Liver (tissue), 9 donors: Measurements from ENCODE around the gene PDZD2. TPM values are rescaled to one million over a fixed set of nuclear protein-coding genes. Genes with fewer than 3 reads are reported as not detected.

Source experiments
- DNase-seq: peaks from one replicate; pipeline ENCODE4 v3.0.0-alpha.2; 2017; ENCODE audit warnings: low spot score
- H3K27ac ChIP-seq, 2 donors: one replicate each; pipeline ENCODE4 v1.7.0; 2013; ENCODE audit warnings: inconsistent platforms in 2 of 2, low read length in 2 of 2, control low read depth in 1 of 2, low read depth in 1 of 2, mild to moderate bottlenecking in 1 of 2
- H3K27me3 ChIP-seq, 4 donors: one replicate each; pipeline versions ENCODE4 v1.6.1 to v1.7.0; 2013; ENCODE audit warnings: low read length in 3 of 4, inconsistent platforms in 1 of 4, mild to moderate bottlenecking in 1 of 4, moderate library complexity in 1 of 4; ENCODE audit not compliant: control insufficient read depth in 4 of 4, insufficient read depth in 4 of 4
- H3K36me3 ChIP-seq, 4 donors: one replicate each; pipeline versions ENCODE4 v1.6.1 to v1.7.0; 2013; ENCODE audit warnings: low read length in 3 of 4, mild to moderate bottlenecking in 3 of 4, low read depth in 1 of 4, moderate library complexity in 1 of 4; ENCODE audit not compliant: control insufficient read depth in 4 of 4, insufficient read depth in 3 of 4
- H3K4me1 ChIP-seq, 4 donors: one replicate each; pipeline versions ENCODE4 v1.6.1 to v1.7.0; 2013; ENCODE audit warnings: low read length in 3 of 4, mild to moderate bottlenecking in 3 of 4, moderate library complexity in 1 of 4; ENCODE audit not compliant: control insufficient read depth in 4 of 4, insufficient read depth in 4 of 4
- H3K4me3 ChIP-seq, 3 donors: one replicate each; pipeline versions ENCODE4 v1.6.1 to v1.7.0; 2013; ENCODE audit warnings: low read length in 3 of 3, control low read depth in 1 of 3, low read depth in 1 of 3, mild to moderate bottlenecking in 1 of 3
- H3K9ac ChIP-seq, 2 donors: one replicate each; pipeline ENCODE4 v1.7.0; 2013; ENCODE audit warnings: low read length in 2 of 2, mild to moderate bottlenecking in 2 of 2, moderate library complexity in 2 of 2, control low read depth in 1 of 2, low read depth in 1 of 2
- H3K9me3 ChIP-seq, 4 donors: one replicate each; pipeline versions ENCODE4 v1.6.1 to v1.7.0; 2013; ENCODE audit warnings: low read length in 3 of 4; ENCODE audit not compliant: control insufficient read depth in 4 of 4
- ATF3 ChIP-seq: IDR thresholded peaks from 2 replicates; pipeline ENCODE4 v1.6.1; 2016; ENCODE audit warnings: antibody characterized with exemption
- CTCF ChIP-seq: fragments of 150-350 bp; IDR thresholded peaks from 2 replicates; pipeline ENCODE4 v1.5.1; 2017; ENCODE audit warnings: improper control_type of control experiment, low read depth, low read length; ENCODE audit not compliant: missing input control
- EGR1 ChIP-seq, 2 donors: IDR thresholded peaks; 2 replicates each; pipeline ENCODE4 v1.6.1; 2016 to 2018; ENCODE audit warnings: antibody characterized with exemption in 2 of 2, low read depth in 2 of 2
- FOXA1 ChIP-seq: IDR thresholded peaks from 2 replicates; pipeline ENCODE4 v1.6.1; 2016; ENCODE audit warnings: antibody characterized with exemption
- FOXA2 ChIP-seq: IDR thresholded peaks from 2 replicates; pipeline ENCODE4 v1.6.1; 2016; ENCODE audit warnings: antibody characterized with exemption
- GABPA ChIP-seq, 2 donors: IDR thresholded peaks in 1 of 2; conservative IDR thresholded peaks in 1 of 2; 2 replicates each; pipeline ENCODE4 v1.6.1; 2016; ENCODE audit warnings: antibody characterized with exemption in 2 of 2, mild to moderate bottlenecking in 1 of 2, moderate library complexity in 1 of 2
- HNF4A ChIP-seq, 2 donors: conservative IDR thresholded peaks; 2 replicates each; pipeline ENCODE4 v1.6.1; 2016; ENCODE audit warnings: antibody characterized with exemption in 2 of 2, mild to moderate bottlenecking in 2 of 2
- HNF4G ChIP-seq: IDR thresholded peaks from 2 replicates; pipeline ENCODE4 v1.6.1; 2016; ENCODE audit warnings: antibody characterized with exemption
- JUND ChIP-seq, 2 donors: IDR thresholded peaks; 2 replicates each; pipeline ENCODE4 v1.6.1; 2016; ENCODE audit warnings: antibody characterized with exemption in 2 of 2
- MAX ChIP-seq: IDR thresholded peaks from 2 replicates; pipeline ENCODE4 v1.6.1; 2016; ENCODE audit warnings: antibody characterized with exemption
- NR2F2 ChIP-seq: IDR thresholded peaks from 2 replicates; pipeline ENCODE4 v1.6.1; 2016; ENCODE audit warnings: antibody characterized with exemption
- RAD21 ChIP-seq, 2 donors: IDR thresholded peaks; 2 replicates each; pipeline ENCODE4 v1.6.1; 2016; ENCODE audit warnings: antibody characterized with exemption in 2 of 2, mild to moderate bottlenecking in 2 of 2
- REST ChIP-seq: IDR thresholded peaks from 2 replicates; pipeline ENCODE4 v1.6.1; 2016; ENCODE audit warnings: antibody characterized with exemption, mild to moderate bottlenecking
- RXRA ChIP-seq, 2 donors: IDR thresholded peaks; 2 replicates each; pipeline ENCODE4 v1.6.1; 2017 to 2018; ENCODE audit warnings: antibody characterized with exemption in 2 of 2, mild to moderate bottlenecking in 1 of 2
- SP1 ChIP-seq: IDR thresholded peaks from 2 replicates; pipeline ENCODE4 v1.6.1; 2018; ENCODE audit warnings: antibody characterized with exemption, mild to moderate bottlenecking
- TAF1 ChIP-seq: conservative IDR thresholded peaks from 2 replicates; pipeline ENCODE4 v1.6.1; 2016; ENCODE audit warnings: antibody characterized with exemption, mild to moderate bottlenecking
- YY1 ChIP-seq: IDR thresholded peaks from 2 replicates; pipeline ENCODE4 v1.6.1; 2016; ENCODE audit warnings: antibody characterized with exemption, mild to moderate bottlenecking
- ZBTB33 ChIP-seq: IDR thresholded peaks from 2 replicates; pipeline ENCODE4 v1.6.1; 2016; ENCODE audit warnings: antibody characterized with exemption
- WGBS: extraction: QIAGEN DNeasy Blood & Tissue Kit; methylation state at CpG from one replicate; pipeline ENCODE4 v1.1.7; 2013; 5-methylcytosine and 5-hydroxymethylcytosine counted together
- polyA plus RNA-seq, 2 donors: library from polyadenylated mRNA; stranded (reverse) in 1 of 2; unstranded in 1 of 2; fragments of 200-250 nt in 1 of 2; fragments of >200 nt in 1 of 2; fragmentation: Nextera tagmentation in 1 of 2; extraction: Ambion mirVana in 1 of 2; gene quantifications; one replicate each; pipeline versions ENCODE4 v1.2.1 to v1.2.3, GENCODE V29; 2013 to 2015
- total RNA-seq, 2 donors: library from RNA; depleted of rRNA; stranded (reverse); fragments of >200 nt; gene quantifications; one replicate each; pipeline ENCODE4 v1.2.3, GENCODE V29; 2014
- donor health status: healthy.
- donor health status: healthy.
- donor health status: healthy.
- donor health status: healthy.
- donor health status: healthy.

The PDZD2 gene
- total and polyA plus RNA-seq, 4 donors, result 0.27 to 1.1 (median 0.54) TPM

GRCh38 chr5:32047056-32047455 is 408.1 kb downstream of the PDZD2 start:
- no peak overlapping the region for H3K4me3 ChIP-seq
- DNase-seq, result no peak
- H3K27me3 ChIP-seq, result peaks cover 0 to 2% (median 0%) of the 10 kb centered on the region in 4 donors
- no peaks in the 10 kb centered on the region for H3K4me1 ChIP-seq
- H3K27ac ChIP-seq, result no peak overlapping the region
- WGBS, result 93% methylated on average over 4 of the region's 4 CpGs
- no peak overlapping the region for H3K9ac ChIP-seq
- no peaks in the 10 kb centered on the region for H3K9me3 ChIP-seq
- TF ChIP-seq JUND (IDR thresholded peaks at IDR 0.05) (no peak), MAX (no peak), GABPA (IDR thresholded peaks at IDR 0.05 in 1 of 2, conservative IDR thresholded peaks at IDR 0.05 in 1 of 2) (no peak), FOXA2 (no peak), SP1 (no peak), ATF3 (no peak), YY1 (no peak), HNF4G (no peak), FOXA1 (no peak), RXRA (IDR thresholded peaks at IDR 0.05) (no peak), REST (no peak), HNF4A (conservative IDR thresholded peaks at IDR 0.05) (no peak), RAD21 (IDR thresholded peaks at IDR 0.05) (no peak), ZBTB33 (no peak), TAF1 (no peak)
- no peaks in the 10 kb centered on the region for H3K36me3 ChIP-seq

GRCh38 chr5:32051796-32052195 is 412.9 kb downstream of the PDZD2 start:
- Histone ChIP-seq H3K27ac (no peak overlapping the region), H3K27me3 (peaks cover 0 to 2% (median 0%) of the 10 kb centered on the region in 4 donors), H3K36me3 (no peaks in the 10 kb centered on the region), H3K9ac (no peak overlapping the region), H3K4me3 (no peak overlapping the region), H3K4me1 (no peaks in the 10 kb centered on the region), H3K9me3 (no peaks in the 10 kb centered on the region)
- 92% methylated on average over 5 of the region's 5 CpGs for WGBS
- DNase-seq, result no peak
- no peak for TF ChIP-seq RXRA (IDR thresholded peaks at IDR 0.05)
- TF ChIP-seq GABPA (IDR thresholded peaks at IDR 0.05 in 1 of 2, conservative IDR thresholded peaks at IDR 0.05 in 1 of 2), result no peak
- TF ChIP-seq HNF4G, result no peak
- no peak for TF ChIP-seq TAF1
- no peak for TF ChIP-seq CTCF
- TF ChIP-seq YY1, result no peak
- no peak for TF ChIP-seq EGR1 (IDR thresholded peaks at IDR 0.05; ENCODE audit: low read depth in 2 of 2)
- TF ChIP-seq REST, result no peak
- no peak for TF ChIP-seq HNF4A (conservative IDR thresholded peaks at IDR 0.05)
- TF ChIP-seq NR2F2, result no peak
- no peak for TF ChIP-seq FOXA2
- TF ChIP-seq JUND (IDR thresholded peaks at IDR 0.05), result no peak
- no peak for TF ChIP-seq RAD21 (IDR thresholded peaks at IDR 0.05)
- TF ChIP-seq ZBTB33, result no peak
- TF ChIP-seq SP1, result no peak
- no peak for TF ChIP-seq ATF3
- no peak for TF ChIP-seq FOXA1
